Measurements from ENCODE around the gene JPT2. TPM values are rescaled to one million over a fixed set of nuclear protein-coding genes. Genes with fewer than 3 reads are reported as not detected.

JPT2 gene
- total RNA-seq, 1 donor = 45.9 TPM

DNA sequence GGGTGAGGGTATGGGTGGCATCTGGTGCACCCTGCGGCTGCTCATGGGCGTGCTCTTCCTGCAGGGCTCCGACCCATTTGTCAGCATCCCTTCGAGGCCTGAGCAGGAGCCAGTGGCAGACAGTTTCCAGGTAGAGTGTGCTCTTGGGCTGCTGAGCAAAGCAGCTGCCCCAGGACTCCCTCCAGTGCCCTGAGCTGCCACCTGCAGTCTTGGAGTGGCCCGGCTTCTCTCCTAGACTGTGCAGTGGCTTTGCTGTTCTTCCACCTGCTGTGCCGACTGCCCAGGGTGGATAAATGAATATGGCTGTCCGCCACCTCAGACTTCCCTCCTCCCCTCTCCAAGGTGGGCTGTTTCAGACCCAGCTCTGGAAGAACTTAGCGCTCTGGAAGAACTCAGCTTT, 10.8 kb upstream of the JPT2 start:
- TF ChIP-seq, protein P1, sequence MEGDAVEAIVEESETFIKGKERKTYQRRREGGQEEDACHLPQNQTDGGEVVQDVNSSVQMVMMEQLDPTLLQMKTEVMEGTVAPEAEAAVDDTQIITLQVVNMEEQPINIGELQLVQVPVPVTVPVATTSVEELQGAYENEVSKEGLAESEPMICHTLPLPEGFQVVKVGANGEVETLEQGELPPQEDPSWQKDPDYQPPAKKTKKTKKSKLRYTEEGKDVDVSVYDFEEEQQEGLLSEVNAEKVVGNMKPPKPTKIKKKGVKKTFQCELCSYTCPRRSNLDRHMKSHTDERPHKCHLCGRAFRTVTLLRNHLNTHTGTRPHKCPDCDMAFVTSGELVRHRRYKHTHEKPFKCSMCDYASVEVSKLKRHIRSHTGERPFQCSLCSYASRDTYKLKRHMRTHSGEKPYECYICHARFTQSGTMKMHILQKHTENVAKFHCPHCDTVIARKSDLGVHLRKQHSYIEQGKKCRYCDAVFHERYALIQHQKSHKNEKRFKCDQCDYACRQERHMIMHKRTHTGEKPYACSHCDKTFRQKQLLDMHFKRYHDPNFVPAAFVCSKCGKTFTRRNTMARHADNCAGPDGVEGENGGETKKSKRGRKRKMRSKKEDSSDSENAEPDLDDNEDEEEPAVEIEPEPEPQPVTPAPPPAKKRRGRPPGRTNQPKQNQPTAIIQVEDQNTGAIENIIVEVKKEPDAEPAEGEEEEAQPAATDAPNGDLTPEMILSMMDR (IDR thresholded peaks at IDR 0.05; ENCODE audit: insufficient read depth, low read length) = no peak
- no peak for DNase-seq (ENCODE audit: low read depth)
- H3K4me3 ChIP-seq (ENCODE audit: low read depth, low read length) = no peak overlapping the region

DNA sequence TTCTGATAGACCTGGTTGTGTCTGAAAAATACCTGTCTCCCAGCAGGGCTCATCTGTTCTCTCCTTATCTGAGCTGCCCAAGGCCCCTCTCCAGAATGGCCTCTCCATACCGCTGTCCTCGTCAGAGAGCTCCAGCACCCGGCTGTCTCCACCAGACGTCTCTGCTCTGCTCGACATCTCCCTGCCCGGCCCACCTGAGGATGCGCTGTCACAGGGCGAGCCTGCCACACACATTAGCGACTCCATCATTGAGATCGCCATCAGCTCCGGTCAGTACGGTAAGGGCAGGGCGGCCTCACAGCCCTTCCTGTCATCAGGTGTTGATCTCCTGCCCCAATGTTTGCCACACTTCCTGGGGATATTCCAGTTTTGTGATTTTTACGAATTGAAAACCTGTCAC, 10.2 kb upstream of the JPT2 start:
- TF ChIP-seq, protein P1 (IDR thresholded peaks at IDR 0.05; ENCODE audit: insufficient read depth, low read length) = no peak

DNA sequence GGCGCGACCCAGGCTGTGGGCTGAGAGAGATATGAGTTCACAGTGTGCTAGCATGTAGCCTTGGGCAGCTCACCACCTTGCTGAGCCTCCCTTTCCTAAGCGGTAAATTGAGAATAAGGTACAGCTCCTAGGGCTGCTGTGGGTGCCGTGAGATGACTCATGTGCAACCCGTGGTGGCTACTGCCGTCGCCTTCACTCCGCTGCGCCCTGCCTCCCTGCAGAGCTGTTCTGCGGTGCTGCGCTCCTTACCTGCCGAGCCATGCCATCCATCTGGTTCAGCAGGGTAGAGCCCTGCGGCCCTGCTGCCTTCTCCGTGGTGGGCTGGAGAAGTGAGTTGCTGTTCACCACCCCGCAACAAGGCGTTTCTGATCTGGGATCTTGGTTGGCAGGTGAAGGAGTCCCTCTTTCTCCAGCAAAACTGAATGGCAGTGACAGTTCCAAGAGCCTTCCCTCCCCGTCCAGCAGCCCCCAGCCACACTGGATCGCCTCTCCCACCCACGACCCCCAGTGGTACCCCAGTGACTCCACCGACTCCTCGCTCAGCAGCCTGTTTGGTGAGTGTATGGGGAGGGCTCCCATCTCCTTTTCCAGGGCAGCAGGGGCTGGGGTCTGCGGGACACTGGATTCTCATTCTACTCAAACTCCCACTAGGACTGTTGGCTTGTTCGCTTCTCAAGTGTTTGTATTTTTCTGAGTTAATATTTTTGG, 9.3 kb upstream of the JPT2 start:
- no peak for DNase-seq (ENCODE audit: low read depth)
- H3K4me3 ChIP-seq (ENCODE audit: low read depth, low read length) = no peak overlapping the region
- TF ChIP-seq, protein P1 (IDR thresholded peaks at IDR 0.05; ENCODE audit: insufficient read depth, low read length) = no peak

More for the DNA sequence above, 10.2 kb upstream of the JPT2 start:
- DNase-seq (ENCODE audit: low read depth) = no peak
- no peak overlapping the region for H3K4me3 ChIP-seq (ENCODE audit: low read depth, low read length)

DNA sequence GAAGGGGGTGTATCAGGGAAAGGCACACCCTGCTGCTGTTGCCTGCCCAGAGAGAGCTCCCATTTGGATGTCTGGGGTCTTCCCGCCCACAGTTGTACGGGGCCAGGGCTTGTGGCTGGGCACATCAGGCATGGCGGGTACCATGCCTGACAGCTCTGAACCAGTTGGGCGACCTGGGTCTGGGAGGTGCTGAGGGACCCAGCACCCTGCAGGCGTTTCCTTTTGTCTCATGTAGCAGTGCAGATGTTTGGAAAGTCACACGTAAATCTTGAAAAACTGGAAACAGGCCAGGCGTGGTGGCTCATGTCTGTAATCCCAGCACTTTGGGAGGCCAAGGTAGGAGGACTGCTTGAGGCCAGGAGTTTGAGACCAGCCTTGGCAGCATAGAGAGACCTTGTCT, 8.4 kb upstream of the JPT2 start:
- TF ChIP-seq, protein P1 (IDR thresholded peaks at IDR 0.05; ENCODE audit: insufficient read depth, low read length) = no peak
- no peak for DNase-seq (ENCODE audit: low read depth)
- no peak overlapping the region for H3K4me3 ChIP-seq (ENCODE audit: low read depth, low read length)

DNA sequence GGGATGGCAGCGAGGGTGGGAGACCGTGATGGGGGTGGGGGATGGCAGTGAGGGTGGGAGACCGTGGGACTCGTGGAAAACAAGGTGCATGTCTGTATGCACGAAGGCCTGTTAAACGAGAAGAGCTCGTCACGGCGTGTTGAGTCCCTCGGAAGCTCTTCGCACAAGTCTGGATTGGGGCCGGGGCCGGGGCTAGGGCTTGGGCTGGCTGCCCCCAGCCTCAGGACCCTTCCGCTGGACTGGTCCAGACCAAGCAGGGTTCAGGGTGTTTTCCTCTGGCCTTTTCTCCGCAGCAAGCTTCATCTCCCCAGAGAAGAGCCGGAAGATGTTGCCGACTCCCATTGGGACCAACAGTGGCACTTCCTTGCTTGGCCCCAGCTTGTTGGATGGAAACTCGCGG, 7.7 kb upstream of the JPT2 start:
- DNase-seq (ENCODE audit: low read depth) = no peak

DNA sequence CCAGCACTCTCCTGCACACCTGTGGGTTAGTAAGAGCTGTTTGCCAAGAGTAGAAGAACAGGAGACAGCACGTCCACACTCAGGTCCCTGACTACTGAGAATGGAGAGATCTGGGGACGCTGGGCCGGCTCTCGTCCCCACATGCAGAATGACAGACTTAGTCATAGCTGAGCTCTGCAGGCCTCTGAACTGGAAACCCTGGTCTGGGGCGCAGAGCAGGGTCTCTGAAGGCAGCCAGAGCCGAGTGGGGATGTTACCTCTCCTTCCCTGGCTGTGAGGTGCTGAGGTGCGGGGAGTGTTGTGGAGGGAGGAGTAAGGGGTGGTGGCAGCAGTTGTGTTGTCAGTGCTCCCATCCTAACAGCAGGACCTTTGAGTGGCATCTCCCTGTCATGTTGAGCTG, 7.2 kb upstream of the JPT2 start:
- no peak overlapping the region for H3K4me3 ChIP-seq (ENCODE audit: low read depth, low read length)
- DNase-seq (ENCODE audit: low read depth) = no peak
- TF ChIP-seq, protein P1 (IDR thresholded peaks at IDR 0.05; ENCODE audit: insufficient read depth, low read length) = no peak

More for the DNA sequence above, 7.7 kb upstream of the JPT2 start:
- no peak overlapping the region for H3K4me3 ChIP-seq (ENCODE audit: low read depth, low read length)
- TF ChIP-seq, protein P1 (IDR thresholded peaks at IDR 0.05; ENCODE audit: insufficient read depth, low read length) = no peak

All from fibroblast of the aortic adventitia (primary cell).